ENCODE data around the gene OR8G1. TPM values are rescaled to one million over a fixed set of nuclear protein-coding genes. Genes with fewer than 3 reads are reported as not detected.
"Not testable (repeated sequence)": the region's sequence is repeated elsewhere in the genome, so short reads cannot be mapped to it uniquely, and the experiment has no call there.

The OR8G1 gene
- total RNA-seq, 2 experiments from 2014 or later, result not detected

GRCh38 chr11:124256076-124256475 is 15.2 kb downstream of the OR8G1 start, which contains the start of gene OR8G5:
Gene OR8G5, plus strand, starts transcription at chr11:124256376. Its CDS starts 8,556 bp downstream, at chr11:124264932.
- ATAC-seq, result no peak
- Mint-ChIP-seq H3K4me3 (no peak within 1 kb of the TSS), H3K36me3 (ENCODE audit: low read depth) (no peaks in the 10 kb centered on the region), H3K9me3 (ENCODE audit: low read depth) (no peaks in the 10 kb centered on the region), H3K27me3 (peaks cover 8% of the 10 kb centered on the region), H3K27ac (no peak within 1 kb of the TSS), H3K4me1 (no peaks in the 10 kb centered on the region)
- ChIA-PET POLR2A (no interaction called here), CTCF (no interaction called here)
- intact Hi-C loops (cut with DNase I, micrococcal nuclease), result no loop called here
- DNase-seq, result no peak

- H3K4me3 Mint-ChIP-seq; DNase-seq; H3K36me3 Mint-ChIP-seq (ENCODE audit: low read depth); H3K4me1 Mint-ChIP-seq; H3K27ac Mint-ChIP-seq; intact Hi-C loops (cut with DNase I, micrococcal nuclease); ATAC-seq; POLR2A ChIA-PET; CTCF ChIA-PET; H3K27me3 Mint-ChIP-seq; H3K9me3 Mint-ChIP-seq (ENCODE audit: low read depth): not testable (repeated sequence)
Measured at GRCh38 chr11:124265041-124265440, 24.1 kb downstream of the OR8G1 start.

- H3K9me3 Mint-ChIP-seq (ENCODE audit: low read depth); H3K27me3 Mint-ChIP-seq; H3K4me1 Mint-ChIP-seq; ATAC-seq; POLR2A ChIA-PET; H3K4me3 Mint-ChIP-seq; DNase-seq; H3K36me3 Mint-ChIP-seq (ENCODE audit: low read depth); intact Hi-C loops (cut with DNase I, micrococcal nuclease); CTCF ChIA-PET; H3K27ac Mint-ChIP-seq: not testable (repeated sequence)
Measured at GRCh38 chr11:124270886-124271285, 30.0 kb downstream of the OR8G1 start.

- no peak overlapping the region for H3K4me3 Mint-ChIP-seq
- ATAC-seq (no peak), DNase-seq (no peak)
- ChIA-PET POLR2A (no interaction called here), CTCF (no interaction called here)
- peaks cover 2% of the 10 kb centered on the region for H3K27me3 Mint-ChIP-seq
- H3K36me3 Mint-ChIP-seq (ENCODE audit: low read depth), result no peaks in the 10 kb centered on the region
- H3K27ac Mint-ChIP-seq, result no peak overlapping the region
- intact Hi-C loops (cut with DNase I, micrococcal nuclease), result no loop called here
- no peaks in the 10 kb centered on the region for H3K9me3 Mint-ChIP-seq (ENCODE audit: low read depth)
- no peaks in the 10 kb centered on the region for H3K4me1 Mint-ChIP-seq
Measured at GRCh38 chr11:124274000-124274399, 33.1 kb downstream of the OR8G1 start.

- H3K36me3 Mint-ChIP-seq (ENCODE audit: low read depth), result no peaks in the 10 kb centered on the region
- peaks cover 2% of the 10 kb centered on the region for H3K27me3 Mint-ChIP-seq
- H3K4me1 Mint-ChIP-seq, result no peaks in the 10 kb centered on the region
- DNase-seq, result no peak
- H3K9me3 Mint-ChIP-seq (ENCODE audit: low read depth), result peaks cover under 1% of the 10 kb centered on the region
- ATAC-seq, result no peak
- intact Hi-C loops (cut with DNase I, micrococcal nuclease), result no loop called here
- no peak overlapping the region for H3K4me3 Mint-ChIP-seq
- ChIA-PET CTCF (no interaction called here), POLR2A (no interaction called here)
- no peak overlapping the region for H3K27ac Mint-ChIP-seq
Measured at GRCh38 chr11:124276081-124276480, 35.2 kb downstream of the OR8G1 start.

- intact Hi-C loops (cut with DNase I, micrococcal nuclease), result no loop called here
- Mint-ChIP-seq H3K4me3 (no peak overlapping the region), H3K27me3 (peaks cover 2% of the 10 kb centered on the region), H3K4me1 (no peaks in the 10 kb centered on the region), H3K36me3 (ENCODE audit: low read depth) (no peaks in the 10 kb centered on the region), H3K9me3 (ENCODE audit: low read depth) (peaks cover 4% of the 10 kb centered on the region), H3K27ac (no peak overlapping the region)
- CTCF ChIA-PET, result no interaction called here
- POLR2A ChIA-PET, result no interaction called here
- ATAC-seq (no peak), DNase-seq (no peak)
Measured at GRCh38 chr11:124277207-124277606, 36.3 kb downstream of the OR8G1 start.

- ChIA-PET CTCF (no interaction called here), POLR2A (no interaction called here)
- no peaks in the 10 kb centered on the region for H3K36me3 Mint-ChIP-seq (ENCODE audit: low read depth)
- no peak overlapping the region for H3K27ac Mint-ChIP-seq
- no peaks in the 10 kb centered on the region for H3K4me1 Mint-ChIP-seq
- H3K9me3 Mint-ChIP-seq (ENCODE audit: low read depth), result peaks cover 4% of the 10 kb centered on the region
- H3K4me3 Mint-ChIP-seq, result no peak overlapping the region
- ATAC-seq, result no peak
- intact Hi-C loops (cut with DNase I, micrococcal nuclease), result no loop called here
- peaks cover 2% of the 10 kb centered on the region for H3K27me3 Mint-ChIP-seq
- DNase-seq, result no peak
Measured at GRCh38 chr11:124277804-124278203, 36.9 kb downstream of the OR8G1 start.

GRCh38 chr11:124278261-124278660 is 37.4 kb downstream of the OR8G1 start:
- no peaks in the 10 kb centered on the region for H3K36me3 Mint-ChIP-seq (ENCODE audit: low read depth)
- H3K27ac Mint-ChIP-seq, result no peak overlapping the region
- intact Hi-C loops (cut with DNase I, micrococcal nuclease), result no loop called here
- H3K9me3 Mint-ChIP-seq (ENCODE audit: low read depth), result peaks cover 4% of the 10 kb centered on the region
- peaks cover 2% of the 10 kb centered on the region for H3K27me3 Mint-ChIP-seq
- no peak for DNase-seq
- no peaks in the 10 kb centered on the region for H3K4me1 Mint-ChIP-seq
- CTCF ChIA-PET, result no interaction called here
- no peak for ATAC-seq
- H3K4me3 Mint-ChIP-seq, result no peak overlapping the region
- POLR2A ChIA-PET, result no interaction called here

GRCh38 chr11:124285610-124286344 is 44.9 kb downstream of the OR8G1 start:
- no peaks in the 10 kb centered on the region for H3K36me3 Mint-ChIP-seq (ENCODE audit: low read depth)
- ChIA-PET POLR2A (no interaction called here), CTCF (no interaction called here)
- H3K27me3 Mint-ChIP-seq, result no peaks in the 10 kb centered on the region
- H3K4me1 Mint-ChIP-seq, result no peaks in the 10 kb centered on the region
- no peak for DNase-seq
- H3K27ac Mint-ChIP-seq, result no peak overlapping the region
- no peak for ATAC-seq
- no peak overlapping the region for H3K4me3 Mint-ChIP-seq
- intact Hi-C loops (cut with DNase I, micrococcal nuclease), result no loop called here
- H3K9me3 Mint-ChIP-seq (ENCODE audit: low read depth), result peaks cover 14% of the 10 kb centered on the region

GRCh38 chr11:124294687-124295086 is 53.8 kb downstream of the OR8G1 start:
- ATAC-seq (no peak), DNase-seq (no peak)
- CTCF ChIA-PET, result no interaction called here
- intact Hi-C loops (cut with DNase I, micrococcal nuclease), result no loop called here
- Mint-ChIP-seq H3K27ac (no peak overlapping the region), H3K36me3 (ENCODE audit: low read depth) (no peaks in the 10 kb centered on the region), H3K4me3 (no peak overlapping the region), H3K27me3 (peaks cover 4% of the 10 kb centered on the region), H3K9me3 (ENCODE audit: low read depth) (peaks cover 2% of the 10 kb centered on the region), H3K4me1 (no peaks in the 10 kb centered on the region)
- POLR2A ChIA-PET, result interaction anchor here (0.7 kb wide), 1 partner anchor 78 kb away, joined by 4 read pairs; no protein-coding TSS in a partner anchor

GRCh38 chr11:124296016-124296415 is 55.1 kb downstream of the OR8G1 start:
- ATAC-seq (no peak), DNase-seq (no peak)
- H3K27me3 Mint-ChIP-seq, result peaks cover 4% of the 10 kb centered on the region
- no peaks in the 10 kb centered on the region for H3K36me3 Mint-ChIP-seq (ENCODE audit: low read depth)
- no peak overlapping the region for H3K4me3 Mint-ChIP-seq
- H3K4me1 Mint-ChIP-seq, result no peaks in the 10 kb centered on the region
- H3K9me3 Mint-ChIP-seq (ENCODE audit: low read depth), result no peaks in the 10 kb centered on the region
- H3K27ac Mint-ChIP-seq, result no peak overlapping the region
- POLR2A ChIA-PET, result no interaction called here
- intact Hi-C loops (cut with DNase I, micrococcal nuclease), result no loop called here
- CTCF ChIA-PET, result interaction anchor here (1.3 kb wide), 1 partner anchor 12 kb away, joined by 3 read pairs; no protein-coding TSS in a partner anchor

- Mint-ChIP-seq H3K36me3 (ENCODE audit: low read depth) (no peaks in the 10 kb centered on the region), H3K4me1 (no peaks in the 10 kb centered on the region), H3K27ac (no peak overlapping the region), H3K4me3 (no peak overlapping the region), H3K27me3 (peaks cover 4% of the 10 kb centered on the region), H3K9me3 (ENCODE audit: low read depth) (no peaks in the 10 kb centered on the region)
- intact Hi-C loops (cut with DNase I, micrococcal nuclease), result no loop called here
- POLR2A ChIA-PET, result no interaction called here
- no peak for DNase-seq
- CTCF ChIA-PET, result no interaction called here
- ATAC-seq, result no peak
Measured at GRCh38 chr11:124297921-124298320, 57.0 kb downstream of the OR8G1 start.
